Nephron (organoid): ENCODE results near the gene RAB5IF.

ENCODE experiments used
- H3K27ac Mint-ChIP-seq, 3 experiments: 2 replicates each; pipeline ENCODE4 v1.8.0; 2020; ENCODE audit warnings: mixed read lengths in 3 of 3, mild to moderate bottlenecking in 2 of 3, moderate library complexity in 1 of 3
- H3K27me3 Mint-ChIP-seq: 2 replicates; pipeline ENCODE4 v1.8.0; 2021; ENCODE audit warnings: low read depth, mild to moderate bottlenecking, moderate library complexity, mixed read lengths
- H3K36me3 Mint-ChIP-seq: 2 replicates; pipeline ENCODE4 v1.8.0; 2020; ENCODE audit warnings: low read depth, mixed read lengths
- H3K4me1 Mint-ChIP-seq: 2 replicates; pipeline ENCODE4 v1.8.0; 2020; ENCODE audit warnings: mixed read lengths
- H3K4me3 Mint-ChIP-seq, 3 experiments: 2 replicates each; pipeline ENCODE4 v1.8.0; 2020; ENCODE audit warnings: mild to moderate bottlenecking in 3 of 3, mixed read lengths in 3 of 3, moderate library complexity in 2 of 3
- H3K9me3 Mint-ChIP-seq: 2 replicates; pipeline ENCODE4 v1.8.0; 2020; ENCODE audit warnings: mixed read lengths
- CTCF ChIP-seq, 3 experiments: fragments of 200-600 bp; sonication (generic); IDR thresholded peaks; one replicate each; pipeline ENCODE4 v1.5.0; 2021; ENCODE audit warnings: antibody characterized with exemption in 3 of 3; ENCODE audit not compliant: unreplicated experiment in 3 of 3

The RAB5IF gene

GRCh38 chr20:36591854-36592641, 13.5 kb upstream of the RAB5IF start:
- peaks cover 56% of the 10 kb centered on the region for H3K36me3 Mint-ChIP-seq
- no peak overlapping the region for H3K4me3 Mint-ChIP-seq
- no peaks in the 10 kb centered on the region for H3K9me3 Mint-ChIP-seq
- TF ChIP-seq CTCF (IDR thresholded peaks at IDR 0.05; ENCODE audit: unreplicated experiment in 3 of 3) = peak; percentile 35 to 54 (median 49)
- H3K27ac Mint-ChIP-seq = peak overlapping the region; percentile 43 to 74 (median 68)
- H3K27me3 Mint-ChIP-seq = no peaks in the 10 kb centered on the region
- H3K4me1 Mint-ChIP-seq = peaks cover 18% of the 10 kb centered on the region

- Mint-ChIP-seq H3K36me3 (peaks cover 49% of the 10 kb centered on the region), H3K9me3 (no peaks in the 10 kb centered on the region), H3K4me3 (no peak overlapping the region), H3K27ac (peak overlapping the region in 1 of 3 experiments; percentile 19), H3K27me3 (no peaks in the 10 kb centered on the region), H3K4me1 (peaks cover 25% of the 10 kb centered on the region)
- TF ChIP-seq CTCF (IDR thresholded peaks at IDR 0.05; ENCODE audit: unreplicated experiment in 3 of 3) = no peak
These were observed 12.1 kb upstream of the RAB5IF start for GRCh38 chr20:36593347-36593929.

- Mint-ChIP-seq H3K9me3 (no peaks in the 10 kb centered on the region), H3K27me3 (no peaks in the 10 kb centered on the region), H3K27ac (peak overlapping the region in 2 of 3 experiments; percentile 36 to 74), H3K4me1 (peaks cover 24% of the 10 kb centered on the region), H3K36me3 (peaks cover 8% of the 10 kb centered on the region), H3K4me3 (peak overlapping the region in 1 of 3 experiments; percentile 45)
- TF ChIP-seq CTCF (IDR thresholded peaks at IDR 0.05; ENCODE audit: unreplicated experiment in 3 of 3) = no peak
These were observed 5.7 kb upstream of the RAB5IF start for GRCh38 chr20:36599912-36600345.

- Mint-ChIP-seq H3K4me3 (no peak overlapping the region), H3K4me1 (peaks cover 38% of the 10 kb centered on the region), H3K27me3 (no peaks in the 10 kb centered on the region), H3K9me3 (no peaks in the 10 kb centered on the region), H3K27ac (peak overlapping the region in 2 of 3 experiments; percentile 31 to 33), H3K36me3 (no peaks in the 10 kb centered on the region)
- no peak for TF ChIP-seq CTCF (IDR thresholded peaks at IDR 0.05; ENCODE audit: unreplicated experiment in 3 of 3)
These were observed 4.0 kb upstream of the RAB5IF start for GRCh38 chr20:36601540-36601939.

- H3K9me3 Mint-ChIP-seq = no peaks in the 10 kb centered on the region
- peak overlapping the region; percentile 84 to 94 (median 93) for H3K27ac Mint-ChIP-seq
- no peaks in the 10 kb centered on the region for H3K27me3 Mint-ChIP-seq
- peaks cover 31% of the 10 kb centered on the region for H3K4me1 Mint-ChIP-seq
- H3K4me3 Mint-ChIP-seq = peak overlapping the region; percentile 98
- peaks cover 15% of the 10 kb centered on the region for H3K36me3 Mint-ChIP-seq
- TF ChIP-seq CTCF (IDR thresholded peaks at IDR 0.05; ENCODE audit: unreplicated experiment in 3 of 3) = no peak
These were observed 604 bp upstream of the RAB5IF start for GRCh38 chr20:36604952-36605398.
